Measurements from ENCODE around the gene EML5.

Gene EML5

DNA sequence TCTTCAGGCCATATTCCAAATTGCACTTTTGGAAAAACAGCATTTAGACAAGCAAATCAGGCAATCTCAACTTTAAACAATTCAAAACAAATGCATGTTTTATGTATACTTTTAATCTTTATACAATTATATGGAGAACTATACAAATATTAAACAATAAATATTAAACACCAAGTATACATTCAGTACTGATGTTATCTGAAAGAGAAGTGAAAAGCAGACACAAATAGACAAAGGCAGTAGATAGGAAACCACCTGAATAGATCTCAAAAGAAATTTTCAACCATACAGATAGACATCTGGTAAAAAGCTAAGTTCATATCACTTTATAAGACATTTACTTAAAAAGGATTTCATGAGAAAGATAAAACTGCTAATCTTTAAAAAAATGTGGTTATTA, 164.7 kb downstream of the EML5 start:
- TF ChIP-seq SIN3A (IDR thresholded peaks at IDR 0.05; ENCODE audit: borderline replicate concordance, insufficient read depth, low read length) (no peak), TAF1 (IDR thresholded peaks at IDR 0.05; ENCODE audit: borderline replicate concordance, insufficient read depth, low read length) (no peak), FOXP2 (optimal IDR thresholded peaks at IDR 0.05; ENCODE audit: borderline replicate concordance, extremely low read depth, extremely low read length, insufficient read depth) (no peak), POLR2AphosphoS5 (IDR thresholded peaks at IDR 0.05; ENCODE audit: low read depth, low read length) (no peak)
- TF ChIP-seq, protein P1, sequence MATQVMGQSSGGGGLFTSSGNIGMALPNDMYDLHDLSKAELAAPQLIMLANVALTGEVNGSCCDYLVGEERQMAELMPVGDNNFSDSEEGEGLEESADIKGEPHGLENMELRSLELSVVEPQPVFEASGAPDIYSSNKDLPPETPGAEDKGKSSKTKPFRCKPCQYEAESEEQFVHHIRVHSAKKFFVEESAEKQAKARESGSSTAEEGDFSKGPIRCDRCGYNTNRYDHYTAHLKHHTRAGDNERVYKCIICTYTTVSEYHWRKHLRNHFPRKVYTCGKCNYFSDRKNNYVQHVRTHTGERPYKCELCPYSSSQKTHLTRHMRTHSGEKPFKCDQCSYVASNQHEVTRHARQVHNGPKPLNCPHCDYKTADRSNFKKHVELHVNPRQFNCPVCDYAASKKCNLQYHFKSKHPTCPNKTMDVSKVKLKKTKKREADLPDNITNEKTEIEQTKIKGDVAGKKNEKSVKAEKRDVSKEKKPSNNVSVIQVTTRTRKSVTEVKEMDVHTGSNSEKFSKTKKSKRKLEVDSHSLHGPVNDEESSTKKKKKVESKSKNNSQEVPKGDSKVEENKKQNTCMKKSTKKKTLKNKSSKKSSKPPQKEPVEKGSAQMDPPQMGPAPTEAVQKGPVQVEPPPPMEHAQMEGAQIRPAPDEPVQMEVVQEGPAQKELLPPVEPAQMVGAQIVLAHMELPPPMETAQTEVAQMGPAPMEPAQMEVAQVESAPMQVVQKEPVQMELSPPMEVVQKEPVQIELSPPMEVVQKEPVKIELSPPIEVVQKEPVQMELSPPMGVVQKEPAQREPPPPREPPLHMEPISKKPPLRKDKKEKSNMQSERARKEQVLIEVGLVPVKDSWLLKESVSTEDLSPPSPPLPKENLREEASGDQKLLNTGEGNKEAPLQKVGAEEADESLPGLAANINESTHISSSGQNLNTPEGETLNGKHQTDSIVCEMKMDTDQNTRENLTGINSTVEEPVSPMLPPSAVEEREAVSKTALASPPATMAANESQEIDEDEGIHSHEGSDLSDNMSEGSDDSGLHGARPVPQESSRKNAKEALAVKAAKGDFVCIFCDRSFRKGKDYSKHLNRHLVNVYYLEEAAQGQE (IDR thresholded peaks at IDR 0.05; ENCODE audit: insufficient read depth in 1 of 2, low read depth in 2 of 2, low read length in 2 of 2), result no peak

DNA sequence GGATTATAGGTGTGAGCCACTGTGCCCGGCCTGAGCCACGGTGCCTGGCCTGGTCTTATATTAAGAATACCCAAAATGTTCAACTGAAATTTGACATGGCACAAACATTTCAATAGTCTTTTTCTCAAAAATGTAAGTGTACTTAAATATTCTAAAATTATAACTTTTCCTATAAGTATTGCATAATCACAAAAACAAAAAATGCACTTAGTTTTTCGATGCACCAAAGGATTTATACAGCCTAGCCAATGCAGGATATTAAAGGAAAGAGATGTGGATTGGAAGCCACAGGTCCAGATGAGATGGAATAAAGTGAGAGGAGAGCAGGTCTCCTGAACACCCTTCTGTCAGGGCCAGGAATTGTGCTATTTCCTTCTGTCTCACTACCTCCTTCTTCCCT, 167.1 kb downstream of the EML5 start:
- TF ChIP-seq, protein P1 (IDR thresholded peaks at IDR 0.05; ENCODE audit: insufficient read depth in 1 of 2, low read depth in 2 of 2, low read length in 2 of 2), result no peak
- TF ChIP-seq FOXP2 (optimal IDR thresholded peaks at IDR 0.05; ENCODE audit: borderline replicate concordance, extremely low read depth, extremely low read length, insufficient read depth) (no peak), TAF1 (IDR thresholded peaks at IDR 0.05; ENCODE audit: borderline replicate concordance, insufficient read depth, low read length) (no peak), POLR2AphosphoS5 (IDR thresholded peaks at IDR 0.05; ENCODE audit: low read depth, low read length) (no peak), SIN3A (IDR thresholded peaks at IDR 0.05; ENCODE audit: borderline replicate concordance, insufficient read depth, low read length) (no peak)

DNA sequence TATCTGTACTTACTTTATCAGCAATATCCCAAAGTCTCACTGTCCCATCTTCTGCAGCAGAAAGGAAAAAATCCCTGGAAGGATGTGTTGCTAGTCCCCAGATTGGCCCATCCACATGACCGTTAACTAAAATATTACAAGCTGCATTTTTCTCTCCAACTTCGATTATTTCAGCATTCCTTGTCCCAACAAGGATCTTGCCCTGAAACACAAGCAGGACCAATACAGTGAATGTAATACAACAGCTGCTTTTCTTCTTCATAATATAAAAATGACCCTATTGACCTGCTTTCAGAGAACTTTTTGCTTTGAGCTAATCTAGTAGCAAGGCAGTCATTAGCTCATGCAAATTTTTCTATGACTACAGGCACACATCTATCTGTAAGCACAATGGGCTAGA, 171.7 kb downstream of the EML5 start:
- TF ChIP-seq POLR2AphosphoS5 (IDR thresholded peaks at IDR 0.05; ENCODE audit: low read depth, low read length), result no peak
- no peak for TF ChIP-seq FOXP2 (optimal IDR thresholded peaks at IDR 0.05; ENCODE audit: borderline replicate concordance, extremely low read depth, extremely low read length, insufficient read depth)
- TF ChIP-seq TAF1 (IDR thresholded peaks at IDR 0.05; ENCODE audit: borderline replicate concordance, insufficient read depth, low read length), result no peak
- TF ChIP-seq, protein P1 (IDR thresholded peaks at IDR 0.05; ENCODE audit: insufficient read depth in 1 of 2, low read depth in 2 of 2, low read length in 2 of 2), result no peak
- no peak for TF ChIP-seq SIN3A (IDR thresholded peaks at IDR 0.05; ENCODE audit: borderline replicate concordance, insufficient read depth, low read length)

DNA sequence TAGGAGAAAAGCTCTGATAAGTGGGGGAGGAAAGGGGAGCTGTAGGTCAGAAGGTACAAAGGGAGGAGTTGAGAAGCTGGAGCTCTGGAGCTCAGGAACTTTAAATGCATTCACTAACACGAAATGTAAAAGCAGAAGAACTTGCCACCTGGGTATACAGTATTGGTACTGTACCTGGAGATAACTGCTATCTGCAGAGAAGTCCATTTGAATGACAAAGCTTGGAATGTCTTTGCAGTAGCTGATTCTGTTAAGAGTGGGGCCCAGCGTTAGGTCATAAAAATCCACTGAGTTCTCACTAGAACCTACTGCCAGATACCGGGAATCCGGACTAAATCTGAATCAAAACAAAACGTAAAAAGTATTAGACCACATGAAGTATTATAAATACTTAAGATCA, 174.3 kb downstream of the EML5 start:
- TF ChIP-seq POLR2AphosphoS5 (IDR thresholded peaks at IDR 0.05; ENCODE audit: low read depth, low read length) (no peak), TAF1 (IDR thresholded peaks at IDR 0.05; ENCODE audit: borderline replicate concordance, insufficient read depth, low read length) (no peak), FOXP2 (optimal IDR thresholded peaks at IDR 0.05; ENCODE audit: borderline replicate concordance, extremely low read depth, extremely low read length, insufficient read depth) (no peak), SIN3A (IDR thresholded peaks at IDR 0.05; ENCODE audit: borderline replicate concordance, insufficient read depth, low read length) (no peak)
- TF ChIP-seq, protein P1 (IDR thresholded peaks at IDR 0.05; ENCODE audit: insufficient read depth in 1 of 2, low read depth in 2 of 2, low read length in 2 of 2), result no peak

DNA sequence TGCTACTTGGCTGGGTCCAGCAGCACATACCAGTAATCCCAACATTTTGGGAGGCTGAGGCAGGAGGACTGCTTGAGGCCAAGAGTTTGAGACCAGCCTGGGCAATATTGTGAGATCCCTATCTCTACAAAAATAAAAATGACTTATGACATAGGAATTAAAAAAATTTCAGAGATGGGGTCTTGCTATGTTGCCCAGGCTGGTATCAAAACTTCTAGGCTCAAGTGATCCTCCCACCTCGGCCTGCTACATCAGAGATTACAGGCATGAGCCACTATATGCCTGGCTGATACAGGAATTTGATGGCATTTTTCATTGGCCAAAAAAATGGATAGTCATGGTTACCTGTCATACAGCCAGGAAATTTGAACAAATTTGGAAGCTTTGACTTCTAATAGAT, 175.3 kb downstream of the EML5 start:
- TF ChIP-seq POLR2AphosphoS5 (IDR thresholded peaks at IDR 0.05; ENCODE audit: low read depth, low read length), result no peak
- TF ChIP-seq TAF1 (IDR thresholded peaks at IDR 0.05; ENCODE audit: borderline replicate concordance, insufficient read depth, low read length), result no peak
- TF ChIP-seq FOXP2 (optimal IDR thresholded peaks at IDR 0.05; ENCODE audit: borderline replicate concordance, extremely low read depth, extremely low read length, insufficient read depth), result no peak
- TF ChIP-seq SIN3A (IDR thresholded peaks at IDR 0.05; ENCODE audit: borderline replicate concordance, insufficient read depth, low read length), result no peak
- TF ChIP-seq, protein P1 (IDR thresholded peaks at IDR 0.05; ENCODE audit: insufficient read depth in 1 of 2, low read depth in 2 of 2, low read length in 2 of 2), result no peak
